ENCODE measurements around the gene STYK1. TPM values are rescaled to one million over a fixed set of nuclear protein-coding genes. Genes with fewer than 3 reads are reported as not detected.
A peak's percentile ranks its signal among the peaks of the same experiment; 100 is the strongest.
"Not testable (repeated sequence)": the region's sequence is repeated elsewhere in the genome, so short reads cannot be mapped to it uniquely, and the experiment has no call there.

STYK1 gene
- total RNA-seq, 1 donor from 2014 or later, result 4.6 TPM

GRCh38 chr12:10614056-10614370, 59.8 kb downstream of the STYK1 start:
- peak overlapping the region; percentile 81 for H3K4me3 ChIP-seq (ENCODE audit: low read depth, low read length)
- TF ChIP-seq CTCF (conservative IDR thresholded peaks at IDR 0.05; ENCODE audit: low read depth, low read length), result no peak
- no peak for DNase-seq (ENCODE audit: low read depth)

- peak within 1 kb of the TSS; percentile 81 for H3K4me3 ChIP-seq (ENCODE audit: low read depth, low read length)
- no peak for TF ChIP-seq CTCF (conservative IDR thresholded peaks at IDR 0.05; ENCODE audit: low read depth, low read length)
- DNase-seq (ENCODE audit: low read depth), result peak; percentile 49
Observed at GRCh38 chr12:10613349-10614055, 60.4 kb downstream of the STYK1 start, which contains the start of gene MAGOHB. Gene MAGOHB (minus strand): TSS chr12:10613609. CDS start chr12:10613532, 77 bp downstream.

GRCh38 chr12:10612984-10613348, 60.9 kb downstream of the STYK1 start:
- TF ChIP-seq CTCF (conservative IDR thresholded peaks at IDR 0.05; ENCODE audit: low read depth, low read length), result no peak
- peak overlapping the region; percentile 81 for H3K4me3 ChIP-seq (ENCODE audit: low read depth, low read length)
- no peak for DNase-seq (ENCODE audit: low read depth)

- no peak for TF ChIP-seq CTCF (conservative IDR thresholded peaks at IDR 0.05; ENCODE audit: low read depth, low read length)
- DNase-seq (ENCODE audit: low read depth), result no peak
- peak overlapping the region; percentile 81 for H3K4me3 ChIP-seq (ENCODE audit: low read depth, low read length)
Observed at GRCh38 chr12:10612110-10612509, 61.7 kb downstream of the STYK1 start.

GRCh38 chr12:10611258-10611657, 62.6 kb downstream of the STYK1 start:
- not testable (repeated sequence) for H3K4me3 ChIP-seq (ENCODE audit: low read depth, low read length); DNase-seq (ENCODE audit: low read depth)

- DNase-seq (ENCODE audit: low read depth), result no peak
- no peak for TF ChIP-seq CTCF (conservative IDR thresholded peaks at IDR 0.05; ENCODE audit: low read depth, low read length)
- H3K4me3 ChIP-seq (ENCODE audit: low read depth, low read length), result no peak overlapping the region
Observed at GRCh38 chr12:10610188-10610587, 63.7 kb downstream of the STYK1 start.

GRCh38 chr12:10607885-10608458, 65.9 kb downstream of the STYK1 start:
- no peak overlapping the region for H3K4me3 ChIP-seq (ENCODE audit: low read depth, low read length)
- TF ChIP-seq CTCF (conservative IDR thresholded peaks at IDR 0.05; ENCODE audit: low read depth, low read length), result peak; percentile 51
- no peak for DNase-seq (ENCODE audit: low read depth)
